Kidney epithelial cell (primary cell): ENCODE data around the gene KAT6B. TPM values are rescaled to one million over a fixed set of nuclear protein-coding genes. Genes with fewer than 3 reads are reported as not detected.

Experiments
- DNase-seq: peaks from one replicate; pipeline ENCODE4 v3.0.0-alpha.2; 2010; ENCODE audit warnings: low read depth
- H3K27me3 ChIP-seq: 2 replicates; pipeline ENCODE4 v1.6.0; 2011; ENCODE audit warnings: low read length; ENCODE audit not compliant: control insufficient read depth, insufficient read depth
- H3K36me3 ChIP-seq: 2 replicates; pipeline ENCODE4 v1.5.1; 2011; ENCODE audit warnings: low read length; ENCODE audit not compliant: control insufficient read depth, insufficient read depth
- H3K4me3 ChIP-seq: 2 replicates; pipeline ENCODE4 v1.5.1; 2011; ENCODE audit warnings: low read depth, mild to moderate bottlenecking, control low read depth, low read length
- CTCF ChIP-seq: IDR thresholded peaks from 2 replicates; pipeline ENCODE4 v1.5.1; 2011; ENCODE audit warnings: mild to moderate bottlenecking, moderate library complexity, low read length, control low read depth, inconsistent platforms; ENCODE audit not compliant: insufficient read depth, poor library complexity, severe bottlenecking
- total RNA-seq: library from RNA; depleted of rRNA; stranded (reverse); fragments of >200 nt; gene quantifications from 2 replicates; pipeline ENCODE4 v1.2.3, GENCODE V29; 2015

KAT6B gene
- total RNA-seq, 1 donor from 2014 or later = 8.0 TPM

DNA sequence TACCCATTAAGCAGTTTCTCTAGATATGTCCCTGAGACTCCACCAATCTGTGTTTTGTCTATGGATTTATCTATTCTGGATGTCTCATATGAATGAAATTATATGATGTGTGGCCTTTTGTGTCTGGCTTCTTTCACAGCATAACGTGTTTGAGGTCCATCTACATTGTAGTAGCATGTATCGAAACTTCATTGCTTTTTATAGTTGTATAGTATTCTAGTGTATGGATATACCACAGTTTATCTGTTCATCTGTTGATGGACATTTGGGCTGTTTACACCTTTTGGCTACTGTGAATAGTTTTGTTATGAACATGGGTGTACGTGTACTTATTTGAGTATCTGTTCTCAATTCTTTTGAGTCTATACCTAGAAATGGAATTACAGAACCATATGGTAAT, 9.6 kb downstream of the KAT6B start:
- no peak for TF ChIP-seq CTCF
- no peak overlapping the region for H3K4me3 ChIP-seq
- no peak for DNase-seq

DNA sequence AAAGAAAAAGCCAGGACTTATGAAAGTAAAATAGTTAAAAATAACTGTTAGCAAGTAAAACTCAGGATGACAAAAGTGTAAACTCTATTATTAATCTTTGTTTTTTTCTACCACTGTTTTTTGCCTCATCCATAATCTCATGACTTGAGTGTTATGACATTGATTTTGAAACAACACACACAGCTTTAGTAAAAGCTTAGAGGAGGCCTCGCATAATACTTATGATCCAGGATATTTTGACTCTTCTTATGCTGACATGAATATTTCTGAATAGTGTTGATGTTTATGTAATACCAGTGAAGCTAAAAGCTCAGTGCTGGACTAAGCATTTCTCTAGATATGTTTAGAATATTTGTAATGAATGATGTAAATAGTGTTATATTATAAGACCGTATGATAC, 10.5 kb downstream of the KAT6B start:
- H3K4me3 ChIP-seq = no peak overlapping the region
- no peaks in the 10 kb centered on the region for H3K27me3 ChIP-seq
- TF ChIP-seq CTCF = no peak
- no peak for DNase-seq
- no peaks in the 10 kb centered on the region for H3K36me3 ChIP-seq

More for the DNA sequence above, 9.6 kb downstream of the KAT6B start:
- no peaks in the 10 kb centered on the region for H3K36me3 ChIP-seq
- H3K27me3 ChIP-seq = no peaks in the 10 kb centered on the region

GRCh38 chr10:74837743-74838142, 11.3 kb downstream of the KAT6B start:
- no peak overlapping the region for H3K4me3 ChIP-seq
- TF ChIP-seq CTCF = no peak
- H3K36me3 ChIP-seq = no peaks in the 10 kb centered on the region
- DNase-seq = no peak
- H3K27me3 ChIP-seq = no peaks in the 10 kb centered on the region

- H3K4me3 ChIP-seq = no peak overlapping the region
- H3K36me3 ChIP-seq = no peaks in the 10 kb centered on the region
- H3K27me3 ChIP-seq = no peaks in the 10 kb centered on the region
- no peak for TF ChIP-seq CTCF
- no peak for DNase-seq
Measured at GRCh38 chr10:74839708-74840107, 13.3 kb downstream of the KAT6B start.

- H3K4me3 ChIP-seq = no peak overlapping the region
- DNase-seq = no peak
- H3K27me3 ChIP-seq = no peaks in the 10 kb centered on the region
- H3K36me3 ChIP-seq = no peaks in the 10 kb centered on the region
- no peak for TF ChIP-seq CTCF
Measured at GRCh38 chr10:74841265-74841973, 15.0 kb downstream of the KAT6B start.

- no peak for DNase-seq
- no peak overlapping the region for H3K4me3 ChIP-seq
- no peak for TF ChIP-seq CTCF
- no peaks in the 10 kb centered on the region for H3K27me3 ChIP-seq
- H3K36me3 ChIP-seq = no peaks in the 10 kb centered on the region
Measured at GRCh38 chr10:74842301-74842954, 16.0 kb downstream of the KAT6B start.
